IPS-18a (cell line): ENCODE measurements around the gene CHIC2.

Experiments used
- H3K27ac ChIP-seq: one replicate; pipeline ENCODE4 v1.5.1; 2013; ENCODE audit warnings: low read length
- H3K27me3 ChIP-seq: one replicate; pipeline ENCODE4 v1.6.1; 2013; ENCODE audit warnings: mild to moderate bottlenecking, low read length; ENCODE audit not compliant: control insufficient read depth, insufficient read depth
- H3K36me3 ChIP-seq: one replicate; pipeline ENCODE4 v1.6.1; 2013; ENCODE audit warnings: low read depth, low read length; ENCODE audit not compliant: control insufficient read depth
- H3K4me1 ChIP-seq: one replicate; pipeline ENCODE4 v1.6.1; 2013; ENCODE audit warnings: low read depth, low read length; ENCODE audit not compliant: control insufficient read depth
- H3K4me3 ChIP-seq: one replicate; pipeline ENCODE4 v1.5.1; 2013; ENCODE audit warnings: low read length
- H3K9ac ChIP-seq: one replicate; pipeline ENCODE4 v1.6.1; 2013; ENCODE audit warnings: mild to moderate bottlenecking, low read length, moderate library complexity
- H3K9me3 ChIP-seq: one replicate; pipeline ENCODE4 v1.6.1; 2013; ENCODE audit warnings: low read depth, low read length; ENCODE audit not compliant: control insufficient read depth

The CHIC2 gene

GRCh38 chr4:53994382-53995102 lies 69.9 kb downstream of the CHIC2 start:
- no peak overlapping the region for H3K4me3 ChIP-seq
- no peaks in the 10 kb centered on the region for H3K9me3 ChIP-seq
- H3K27ac ChIP-seq, result no peak overlapping the region
- H3K27me3 ChIP-seq, result no peaks in the 10 kb centered on the region
- peaks cover 7% of the 10 kb centered on the region for H3K4me1 ChIP-seq
- H3K36me3 ChIP-seq, result no peaks in the 10 kb centered on the region
- no peak overlapping the region for H3K9ac ChIP-seq

GRCh38 chr4:53992785-53993184 lies 71.6 kb downstream of the CHIC2 start:
- Histone ChIP-seq H3K4me1 (peaks cover 6% of the 10 kb centered on the region), H3K36me3 (no peaks in the 10 kb centered on the region), H3K4me3 (no peak overlapping the region), H3K9me3 (no peaks in the 10 kb centered on the region), H3K27ac (no peak overlapping the region), H3K9ac (no peak overlapping the region), H3K27me3 (no peaks in the 10 kb centered on the region)

GRCh38 chr4:53991821-53992220 lies 72.6 kb downstream of the CHIC2 start:
- no peak overlapping the region for H3K27ac ChIP-seq
- H3K27me3 ChIP-seq, result no peaks in the 10 kb centered on the region
- no peaks in the 10 kb centered on the region for H3K4me1 ChIP-seq
- H3K9me3 ChIP-seq, result no peaks in the 10 kb centered on the region
- H3K4me3 ChIP-seq, result no peak overlapping the region
- no peak overlapping the region for H3K9ac ChIP-seq
- H3K36me3 ChIP-seq, result no peaks in the 10 kb centered on the region

GRCh38 chr4:53990641-53991040 lies 73.8 kb downstream of the CHIC2 start:
- Histone ChIP-seq H3K9me3 (no peaks in the 10 kb centered on the region), H3K27ac (no peak overlapping the region)

GRCh38 chr4:53987761-53988171 lies 76.6 kb downstream of the CHIC2 start:
- no peak overlapping the region for H3K9ac ChIP-seq
- H3K27me3 ChIP-seq, result no peaks in the 10 kb centered on the region
- no peak overlapping the region for H3K4me3 ChIP-seq
- no peaks in the 10 kb centered on the region for H3K36me3 ChIP-seq
- no peak overlapping the region for H3K27ac ChIP-seq
- no peaks in the 10 kb centered on the region for H3K9me3 ChIP-seq
- no peaks in the 10 kb centered on the region for H3K4me1 ChIP-seq

More at GRCh38 chr4:53990641-53991040, 73.8 kb downstream of the CHIC2 start:
- no peaks in the 10 kb centered on the region for H3K4me1 ChIP-seq
- no peak overlapping the region for H3K9ac ChIP-seq
- no peaks in the 10 kb centered on the region for H3K27me3 ChIP-seq
- H3K36me3 ChIP-seq, result no peaks in the 10 kb centered on the region
- no peak overlapping the region for H3K4me3 ChIP-seq

DNA sequence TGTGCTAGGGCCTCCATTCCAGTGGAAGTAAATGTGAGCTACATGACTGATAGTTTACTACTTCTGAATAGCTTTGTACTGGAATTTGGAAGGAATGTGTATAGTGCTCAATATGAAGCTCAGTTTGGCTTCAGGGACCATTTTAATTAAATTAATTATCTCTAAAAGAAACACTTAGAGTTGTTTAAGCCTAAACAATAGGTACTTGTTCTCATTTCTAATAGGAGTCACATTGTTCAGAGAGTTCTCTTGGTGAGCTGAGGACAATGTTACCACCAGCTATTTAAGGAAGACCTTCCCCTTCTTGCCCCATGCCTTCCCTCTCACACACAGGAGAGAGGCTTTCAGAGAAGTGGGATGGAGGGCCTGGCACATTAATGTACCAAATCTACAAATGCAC lies 78.3 kb downstream of the CHIC2 start:
- H3K27ac ChIP-seq, result no peak overlapping the region
- H3K27me3 ChIP-seq, result no peaks in the 10 kb centered on the region
- H3K4me1 ChIP-seq, result no peaks in the 10 kb centered on the region

GRCh38 chr4:53981567-53981966 lies 82.8 kb downstream of the CHIC2 start:
- no peak overlapping the region for H3K27ac ChIP-seq
- H3K9ac ChIP-seq, result no peak overlapping the region
- H3K4me1 ChIP-seq, result no peaks in the 10 kb centered on the region
- H3K4me3 ChIP-seq, result no peak overlapping the region
- H3K36me3 ChIP-seq, result no peaks in the 10 kb centered on the region
- H3K9me3 ChIP-seq, result no peaks in the 10 kb centered on the region
- H3K27me3 ChIP-seq, result no peaks in the 10 kb centered on the region

More for the DNA sequence above, 78.3 kb downstream of the CHIC2 start:
- H3K4me3 ChIP-seq, result no peak overlapping the region
- no peaks in the 10 kb centered on the region for H3K36me3 ChIP-seq
- H3K9ac ChIP-seq, result no peak overlapping the region
- no peaks in the 10 kb centered on the region for H3K9me3 ChIP-seq

DNA sequence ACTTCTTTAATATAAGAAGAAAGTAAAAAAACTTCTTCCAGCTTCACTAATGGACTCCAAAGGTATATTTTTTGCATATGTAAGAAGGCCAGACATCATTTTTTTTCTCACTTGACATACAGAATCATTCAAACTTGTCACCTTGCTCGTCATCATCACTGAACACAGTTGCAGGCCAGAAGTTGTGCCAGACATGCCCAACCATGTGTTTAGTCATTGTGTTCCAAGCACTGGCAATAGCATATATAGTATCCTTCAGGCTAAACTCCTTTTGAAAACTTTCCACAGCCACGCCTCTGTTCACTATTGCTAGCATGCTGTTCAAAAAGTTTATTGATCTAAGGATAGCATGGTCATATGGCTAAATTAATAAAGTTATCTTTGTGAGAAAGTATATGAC lies 83.3 kb downstream of the CHIC2 start:
- no peaks in the 10 kb centered on the region for H3K9me3 ChIP-seq
- H3K36me3 ChIP-seq, result no peaks in the 10 kb centered on the region
- H3K4me1 ChIP-seq, result no peaks in the 10 kb centered on the region
- no peak overlapping the region for H3K4me3 ChIP-seq
- no peaks in the 10 kb centered on the region for H3K27me3 ChIP-seq
- H3K27ac ChIP-seq, result no peak overlapping the region
- H3K9ac ChIP-seq, result no peak overlapping the region

- no peak overlapping the region for H3K27ac ChIP-seq
- H3K4me3 ChIP-seq, result no peak overlapping the region
- no peaks in the 10 kb centered on the region for H3K36me3 ChIP-seq
- no peaks in the 10 kb centered on the region for H3K9me3 ChIP-seq
- no peak overlapping the region for H3K9ac ChIP-seq
- H3K4me1 ChIP-seq, result no peaks in the 10 kb centered on the region
- no peaks in the 10 kb centered on the region for H3K27me3 ChIP-seq
Measured at GRCh38 chr4:53974561-53974960, 89.8 kb downstream of the CHIC2 start.

DNA sequence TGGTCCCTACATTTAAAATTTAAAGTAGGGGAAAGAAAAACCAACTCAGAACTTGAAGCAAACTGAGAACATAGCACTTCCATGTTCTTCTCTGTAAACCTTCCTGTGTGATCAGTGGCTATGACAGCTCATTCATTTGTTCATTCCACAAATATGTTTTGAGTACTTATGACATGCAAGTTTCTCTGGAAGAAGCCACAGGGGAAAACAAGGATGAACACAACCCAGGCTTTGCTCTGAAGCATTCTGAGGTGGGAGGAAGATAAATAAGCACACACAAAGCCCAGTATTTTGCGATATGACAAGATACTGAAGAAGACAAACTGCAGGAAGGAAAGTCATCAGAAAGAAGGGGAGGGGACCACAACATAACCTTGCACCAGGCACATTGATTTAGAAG lies 96.4 kb downstream of the CHIC2 start:
- peaks cover 1% of the 10 kb centered on the region for H3K4me1 ChIP-seq
- H3K27me3 ChIP-seq, result peaks cover 5% of the 10 kb centered on the region
- no peaks in the 10 kb centered on the region for H3K9me3 ChIP-seq
- H3K36me3 ChIP-seq, result no peaks in the 10 kb centered on the region
- no peak overlapping the region for H3K27ac ChIP-seq
- H3K4me3 ChIP-seq, result no peak overlapping the region
- H3K9ac ChIP-seq, result no peak overlapping the region

DNA sequence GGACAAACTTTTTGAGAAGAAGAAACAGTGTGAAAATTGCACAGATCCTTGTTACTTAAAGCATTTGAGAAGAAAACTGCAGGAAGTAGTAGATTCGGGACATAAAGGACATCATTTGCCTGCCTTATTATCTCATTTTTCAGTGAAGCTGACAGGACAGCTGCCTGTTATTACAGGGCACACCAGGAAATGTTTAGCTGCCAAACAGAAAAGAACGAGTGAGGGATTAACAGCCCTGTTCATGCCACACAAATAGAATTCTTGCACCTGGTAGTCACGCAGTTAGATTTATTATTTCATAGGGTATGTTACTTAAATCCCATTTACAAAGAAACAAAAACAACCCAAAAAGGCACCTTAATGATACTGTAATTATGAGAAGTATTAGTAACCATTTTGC lies 100.6 kb downstream of the CHIC2 start:
- H3K9me3 ChIP-seq, result no peaks in the 10 kb centered on the region
- H3K27ac ChIP-seq, result no peak overlapping the region
- no peaks in the 10 kb centered on the region for H3K36me3 ChIP-seq
- peaks cover 4% of the 10 kb centered on the region for H3K4me1 ChIP-seq
- no peak overlapping the region for H3K9ac ChIP-seq
- H3K4me3 ChIP-seq, result no peak overlapping the region
- H3K27me3 ChIP-seq, result peaks cover 5% of the 10 kb centered on the region

DNA sequence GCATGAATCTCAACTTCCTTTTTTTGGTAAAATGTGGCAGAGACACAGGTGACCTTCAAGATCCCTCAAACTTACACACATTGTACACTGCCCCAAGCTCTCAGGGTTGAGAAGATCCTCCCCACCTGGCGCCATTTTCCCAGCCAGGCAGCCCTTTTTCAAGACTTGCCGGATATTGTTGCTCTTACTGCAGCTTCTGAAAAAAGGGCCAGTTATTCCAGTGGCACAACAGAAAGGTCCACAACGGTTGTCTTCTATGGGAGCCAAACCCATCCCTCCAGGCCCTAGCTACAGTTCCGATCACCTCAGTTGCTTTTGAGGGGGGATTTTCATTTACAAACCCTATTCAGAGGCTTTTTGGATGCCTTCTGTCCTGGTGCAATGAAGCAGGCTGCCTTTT lies 101.1 kb downstream of the CHIC2 start:
- Histone ChIP-seq H3K4me3 (no peak overlapping the region), H3K9ac (no peak overlapping the region), H3K27ac (no peak overlapping the region), H3K9me3 (no peaks in the 10 kb centered on the region), H3K27me3 (peaks cover 5% of the 10 kb centered on the region), H3K4me1 (peaks cover 4% of the 10 kb centered on the region), H3K36me3 (no peaks in the 10 kb centered on the region)
